Measurements from ENCODE around the gene PSAPL1.

Gene PSAPL1

DNA sequence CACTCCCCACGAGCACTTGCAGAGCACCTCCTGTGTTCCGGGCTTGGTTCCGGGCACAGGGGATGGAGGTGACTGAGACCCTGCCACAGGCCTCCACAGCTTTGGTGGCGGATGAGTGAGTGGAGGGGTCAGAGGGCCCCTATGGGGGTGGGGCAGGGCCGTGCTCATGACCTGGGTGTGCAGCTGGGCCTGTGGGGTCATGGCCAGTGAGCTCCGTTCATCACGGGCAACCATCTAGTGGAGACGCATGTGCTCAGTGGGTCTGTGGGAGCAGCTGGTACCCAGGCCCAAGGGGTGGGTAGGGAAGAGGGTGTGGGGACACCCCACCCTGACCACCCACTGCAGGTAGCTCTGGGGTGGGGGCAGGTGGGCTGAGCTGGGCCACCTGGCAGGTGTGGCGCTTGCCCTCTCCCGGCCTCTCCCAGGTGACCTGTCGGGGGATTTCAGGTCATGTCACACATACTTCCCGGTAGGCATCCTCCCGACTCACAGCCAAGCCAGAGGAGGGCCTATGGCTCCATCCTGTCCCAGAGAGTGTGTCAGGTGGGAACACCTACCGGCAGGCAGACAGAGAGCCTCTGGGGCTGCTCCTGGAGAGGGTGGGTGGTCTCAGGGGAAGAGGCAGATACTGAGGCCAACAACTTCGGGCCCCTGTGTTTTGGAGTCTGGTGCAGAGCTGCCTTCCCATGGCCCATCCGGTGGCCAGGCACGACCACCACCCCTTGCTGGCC is 3.6 kb downstream of the PSAPL1 start:
- Mint-ChIP-seq H3K27me3 (no peaks in the 10 kb centered on the region), H3K9me3 (no peaks in the 10 kb centered on the region), H3K27ac (no peak overlapping the region), H3K4me1 (no peaks in the 10 kb centered on the region), H3K4me3 (no peak overlapping the region), H3K36me3 (no peaks in the 10 kb centered on the region)
- peak; percentile 17 for DNase-seq
- CTCF ChIA-PET: interaction anchor here (1.4 kb wide), 1 partner anchor 289 kb away, joined by 3 read pairs; no protein-coding TSS in a partner anchor

DNA sequence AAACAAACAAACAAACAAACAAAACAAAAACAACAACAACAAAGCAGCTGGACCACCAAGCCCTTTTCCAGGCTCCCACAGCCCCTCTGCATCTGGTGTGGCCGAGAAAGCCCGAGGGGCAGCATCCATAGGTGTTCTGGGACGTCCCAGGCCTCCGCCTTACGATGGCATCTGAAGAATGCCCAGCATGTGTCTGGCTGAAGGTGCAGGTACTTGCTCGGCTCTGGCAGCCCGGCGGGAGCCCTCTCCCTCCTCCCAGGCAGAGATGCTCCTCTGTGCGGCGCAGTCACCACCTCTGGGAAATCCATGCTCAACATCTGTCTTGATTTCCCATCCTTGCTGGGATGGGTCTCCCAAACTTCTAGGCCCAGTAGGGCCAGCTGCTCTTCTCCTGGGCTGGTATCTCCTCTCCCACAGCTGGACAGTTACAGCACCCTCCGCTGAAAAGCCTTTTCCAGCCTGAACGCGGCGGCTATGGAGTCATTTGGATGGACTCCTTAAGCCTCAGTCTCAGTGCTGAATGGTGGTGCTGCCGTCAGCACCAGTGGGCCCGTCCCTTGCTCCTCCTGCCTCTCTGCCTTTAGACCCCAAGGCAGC is 4.3 kb downstream of the PSAPL1 start:
- no peaks in the 10 kb centered on the region for H3K4me1 Mint-ChIP-seq

DNA sequence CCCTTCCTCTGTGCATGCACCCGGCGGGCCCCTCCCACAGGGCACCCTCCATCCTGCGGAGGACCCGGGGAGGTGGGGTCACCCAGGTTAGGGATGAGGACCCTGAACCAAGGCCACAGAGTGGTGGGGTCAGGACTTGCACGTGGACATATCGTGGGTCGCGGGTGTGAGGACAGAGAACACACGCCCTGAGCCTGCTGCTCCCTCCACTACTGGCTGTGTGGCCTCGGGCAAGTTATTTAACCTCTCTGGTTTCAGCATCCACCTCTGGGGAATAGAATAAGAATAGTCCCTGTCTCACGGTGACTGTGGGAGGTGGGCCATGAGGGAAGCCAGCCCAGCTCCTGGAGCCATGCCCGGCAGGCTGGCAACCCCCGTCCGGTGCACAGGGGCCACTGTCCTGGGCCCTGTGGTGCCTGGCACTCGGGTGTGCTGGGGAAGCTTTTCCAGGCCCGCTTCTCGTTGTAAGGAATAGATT is 5.1 kb downstream of the PSAPL1 start:
- H3K27me3 Mint-ChIP-seq: no peaks in the 10 kb centered on the region
- no peaks in the 10 kb centered on the region for H3K36me3 Mint-ChIP-seq
- H3K4me3 Mint-ChIP-seq: no peak overlapping the region
- DNase-seq: peak; percentile 11
- no peaks in the 10 kb centered on the region for H3K9me3 Mint-ChIP-seq
- CTCF ChIA-PET: no interaction called here
- H3K4me1 Mint-ChIP-seq: no peaks in the 10 kb centered on the region
- H3K27ac Mint-ChIP-seq: no peak overlapping the region

More for the DNA sequence above, 4.3 kb downstream of the PSAPL1 start:
- CTCF ChIA-PET: interaction anchor here (1.4 kb wide), 1 partner anchor 290 kb away, joined by 3 read pairs; no protein-coding TSS in a partner anchor
- Mint-ChIP-seq H3K4me3 (no peak overlapping the region), H3K36me3 (no peaks in the 10 kb centered on the region), H3K27me3 (no peaks in the 10 kb centered on the region), H3K9me3 (no peaks in the 10 kb centered on the region), H3K27ac (no peak overlapping the region)
- DNase-seq: peak; percentile 9

DNA sequence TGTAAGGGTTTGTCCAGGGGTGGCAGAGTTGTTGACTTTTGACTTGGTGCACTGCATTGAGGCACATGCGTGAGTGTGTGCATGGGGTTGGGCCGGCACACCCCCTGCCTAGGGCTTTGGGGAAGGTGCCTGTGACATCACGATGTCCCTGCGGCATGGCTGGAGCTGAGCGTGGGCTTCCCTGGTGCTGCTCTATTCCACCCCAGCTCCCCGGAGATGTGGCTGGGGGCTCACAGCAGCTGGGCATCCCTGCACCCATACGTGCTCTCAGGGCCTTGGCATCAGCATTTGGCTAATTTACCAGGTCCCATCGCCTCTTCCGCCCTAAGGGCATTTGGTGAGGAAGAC is 5.7 kb downstream of the PSAPL1 start:
- no peak overlapping the region for H3K27ac Mint-ChIP-seq
- H3K4me3 Mint-ChIP-seq: no peak overlapping the region
- no peaks in the 10 kb centered on the region for H3K36me3 Mint-ChIP-seq
- no peaks in the 10 kb centered on the region for H3K4me1 Mint-ChIP-seq
- CTCF ChIA-PET: no interaction called here
- H3K27me3 Mint-ChIP-seq: no peaks in the 10 kb centered on the region
- DNase-seq: peak; percentile 18
- H3K9me3 Mint-ChIP-seq: no peaks in the 10 kb centered on the region

DNA sequence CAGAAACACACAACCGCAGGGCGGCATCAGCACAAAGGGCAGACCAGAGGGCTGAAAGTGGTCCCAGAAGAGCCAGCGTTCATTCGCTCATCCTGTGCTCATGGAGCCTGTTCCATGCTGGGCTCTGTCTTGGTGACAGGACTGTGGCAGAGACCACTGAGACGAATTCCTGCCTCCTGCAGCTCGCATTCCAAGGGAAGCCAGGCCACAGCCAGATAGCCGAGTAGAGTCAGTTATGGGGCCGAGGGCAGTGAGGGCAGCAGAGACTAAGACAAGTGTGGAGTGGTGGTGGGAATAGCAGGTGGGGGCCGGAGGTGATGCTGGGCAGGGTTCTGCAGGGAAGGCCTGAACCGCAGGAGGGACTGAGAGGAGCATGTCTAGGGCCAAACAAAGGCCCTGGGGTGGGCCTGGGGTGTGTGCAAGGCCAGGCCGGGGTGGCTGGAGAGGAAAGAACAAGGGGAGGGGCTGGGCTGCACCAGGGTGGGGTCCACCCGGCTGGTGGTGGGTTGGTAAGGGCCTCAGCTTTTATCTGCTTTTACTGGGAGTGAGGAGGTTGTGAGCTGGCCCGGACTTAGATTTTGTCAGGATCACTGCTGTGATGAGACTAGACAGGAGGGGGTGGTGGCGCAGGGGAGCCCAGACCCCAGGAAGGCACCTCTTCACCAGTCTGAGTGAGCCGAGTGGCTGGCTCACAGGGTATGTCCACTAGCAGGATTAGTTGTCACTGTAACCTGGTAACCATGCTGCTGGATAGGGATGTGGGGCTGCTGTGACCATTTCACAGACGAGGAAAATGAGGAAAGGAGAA is 6.3 kb downstream of the PSAPL1 start:
- H3K27me3 Mint-ChIP-seq: no peaks in the 10 kb centered on the region

DNA sequence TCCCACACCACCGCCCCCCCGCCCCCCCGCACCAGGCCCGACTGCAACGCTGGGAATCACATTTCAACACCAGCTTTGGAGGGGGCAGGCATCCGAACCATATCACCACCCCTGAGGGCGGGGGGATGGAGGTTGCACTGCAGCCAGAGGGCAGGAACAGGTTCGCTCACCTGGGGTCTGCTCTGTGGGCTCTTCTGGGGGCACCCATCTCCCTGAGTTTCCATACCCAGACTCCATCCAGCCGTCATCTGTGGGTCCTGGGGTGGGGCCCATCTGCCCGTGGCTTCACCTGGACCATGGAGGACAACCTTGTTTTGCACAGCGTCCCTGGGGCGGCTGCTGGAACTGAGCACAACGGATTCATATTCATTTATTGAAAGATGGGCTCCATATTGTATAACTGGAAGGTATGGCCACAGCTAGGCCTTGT is 6.9 kb downstream of the PSAPL1 start:
- H3K27me3 Mint-ChIP-seq: no peaks in the 10 kb centered on the region
- no peak overlapping the region for H3K27ac Mint-ChIP-seq
- CTCF ChIA-PET: no interaction called here
- H3K4me3 Mint-ChIP-seq: no peak overlapping the region
- H3K36me3 Mint-ChIP-seq: no peaks in the 10 kb centered on the region
- DNase-seq: no peak
- H3K9me3 Mint-ChIP-seq: no peaks in the 10 kb centered on the region
- H3K4me1 Mint-ChIP-seq: no peaks in the 10 kb centered on the region

More for the DNA sequence above, 6.3 kb downstream of the PSAPL1 start:
- peak; percentile 15 for DNase-seq
- no peaks in the 10 kb centered on the region for H3K9me3 Mint-ChIP-seq
- H3K4me3 Mint-ChIP-seq: no peak overlapping the region
- H3K27ac Mint-ChIP-seq: no peak overlapping the region
- CTCF ChIA-PET: no interaction called here
- H3K4me1 Mint-ChIP-seq: no peaks in the 10 kb centered on the region
- H3K36me3 Mint-ChIP-seq: no peaks in the 10 kb centered on the region

DNA sequence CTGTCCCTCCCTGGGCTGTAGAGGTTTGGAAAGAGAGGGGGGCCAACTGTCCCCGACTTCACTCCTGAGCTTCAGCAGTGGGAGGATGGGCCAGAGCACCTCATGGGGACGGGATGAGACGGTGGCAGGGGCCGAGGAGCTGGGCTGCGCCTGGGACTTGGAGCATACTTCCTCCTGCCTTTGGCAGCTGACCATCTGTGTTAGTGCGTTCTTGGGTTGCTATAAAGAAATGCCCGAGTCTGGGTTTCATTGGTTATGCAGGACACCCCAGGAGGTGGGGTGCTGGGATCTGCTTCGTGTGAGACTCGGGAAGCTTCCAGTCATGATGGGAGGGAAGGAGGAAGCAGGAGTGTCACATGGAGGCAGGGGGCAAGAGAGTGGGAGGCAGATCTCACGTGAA is 7.4 kb downstream of the PSAPL1 start:
- Mint-ChIP-seq H3K36me3 (no peaks in the 10 kb centered on the region), H3K4me1 (no peaks in the 10 kb centered on the region), H3K4me3 (no peak overlapping the region), H3K27me3 (no peaks in the 10 kb centered on the region), H3K9me3 (no peaks in the 10 kb centered on the region), H3K27ac (no peak overlapping the region)
- peak; percentile 7 for DNase-seq
- CTCF ChIA-PET: no interaction called here

DNA sequence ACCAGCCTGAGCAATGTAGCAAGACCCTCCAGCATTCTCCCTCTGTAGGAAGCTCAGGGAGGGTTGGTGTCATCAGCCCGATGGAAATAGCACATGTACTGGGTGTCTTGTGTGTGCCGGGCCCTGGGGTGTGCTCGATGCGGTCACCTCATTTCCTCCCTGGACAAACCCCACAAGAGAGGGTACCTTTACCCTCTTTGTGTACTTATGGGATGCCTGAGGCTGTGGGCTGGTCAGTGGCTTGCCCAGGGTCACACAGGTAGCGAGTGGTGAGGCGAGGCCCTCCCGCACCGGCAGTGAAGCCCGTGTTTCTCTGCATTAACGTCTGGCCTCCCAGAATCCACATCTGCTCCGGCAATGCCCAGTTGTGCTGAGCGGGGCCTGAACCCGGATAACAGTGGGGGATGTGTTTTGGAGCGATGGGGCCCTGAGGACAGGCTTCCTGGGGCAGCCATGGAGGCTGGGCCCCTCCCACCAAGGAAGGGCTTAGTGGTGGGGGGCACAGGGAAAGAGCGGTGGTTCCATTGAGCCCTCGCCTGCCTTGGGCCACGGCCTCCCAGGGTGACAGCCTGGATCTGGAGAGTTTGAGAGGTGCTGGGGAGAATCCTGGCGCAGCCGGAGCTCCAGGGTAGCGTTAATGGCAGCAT is 8.1 kb downstream of the PSAPL1 start:
- Mint-ChIP-seq H3K9me3 (no peaks in the 10 kb centered on the region), H3K36me3 (no peaks in the 10 kb centered on the region), H3K27me3 (no peaks in the 10 kb centered on the region), H3K4me3 (no peak overlapping the region), H3K27ac (no peak overlapping the region), H3K4me1 (no peaks in the 10 kb centered on the region)
- peak; percentile 16 for DNase-seq
- CTCF ChIA-PET: no interaction called here

DNA sequence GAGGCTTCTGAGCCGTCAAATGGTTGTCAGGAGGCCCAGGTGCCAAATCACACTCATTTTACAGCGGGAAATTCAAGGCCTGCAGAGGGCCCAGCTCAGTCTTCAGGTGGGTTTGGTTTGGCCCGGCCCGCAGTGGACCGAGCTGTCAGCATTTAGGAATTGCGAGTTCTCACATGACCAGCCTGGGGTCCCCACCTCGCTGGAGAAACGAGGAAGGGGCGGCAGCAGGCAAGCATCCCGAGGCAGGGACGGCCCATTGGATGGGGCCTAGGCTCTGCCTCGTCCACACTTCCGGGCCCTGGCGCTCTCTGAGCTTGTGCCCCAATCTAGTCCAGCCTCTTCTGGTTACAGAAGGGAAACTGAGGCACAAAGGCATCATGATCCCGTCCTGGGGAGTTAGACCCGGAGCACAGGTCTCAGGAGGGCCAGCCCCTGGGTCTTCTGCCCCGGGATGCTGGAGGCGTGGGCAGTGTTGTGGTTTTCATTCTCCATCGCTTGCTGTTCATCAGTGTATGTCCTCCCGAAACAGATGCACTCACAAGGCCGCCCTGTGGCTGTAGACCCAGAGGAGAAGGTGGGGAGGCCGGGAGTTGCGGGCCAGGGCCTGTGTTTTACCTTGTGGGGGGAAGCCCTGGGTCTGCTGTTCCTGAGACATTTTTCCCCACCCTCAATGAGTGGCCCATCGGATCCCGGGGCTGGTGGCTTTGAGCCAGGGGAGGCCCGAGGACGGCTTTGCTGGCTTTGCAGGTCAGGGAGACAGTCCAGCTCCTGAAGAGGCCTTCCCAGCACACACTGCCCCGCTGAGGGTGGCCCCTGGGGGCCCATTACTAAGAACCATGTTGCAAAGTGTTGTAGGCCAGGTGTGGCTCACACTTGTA is 8.9 kb downstream of the PSAPL1 start:
- H3K27me3 Mint-ChIP-seq: no peaks in the 10 kb centered on the region
- H3K27ac Mint-ChIP-seq: no peak overlapping the region
- CTCF ChIA-PET: no interaction called here
- no peaks in the 10 kb centered on the region for H3K36me3 Mint-ChIP-seq
- peak; percentile 13 for DNase-seq
- H3K4me3 Mint-ChIP-seq: no peak overlapping the region
- no peaks in the 10 kb centered on the region for H3K9me3 Mint-ChIP-seq
- H3K4me1 Mint-ChIP-seq: no peaks in the 10 kb centered on the region

DNA sequence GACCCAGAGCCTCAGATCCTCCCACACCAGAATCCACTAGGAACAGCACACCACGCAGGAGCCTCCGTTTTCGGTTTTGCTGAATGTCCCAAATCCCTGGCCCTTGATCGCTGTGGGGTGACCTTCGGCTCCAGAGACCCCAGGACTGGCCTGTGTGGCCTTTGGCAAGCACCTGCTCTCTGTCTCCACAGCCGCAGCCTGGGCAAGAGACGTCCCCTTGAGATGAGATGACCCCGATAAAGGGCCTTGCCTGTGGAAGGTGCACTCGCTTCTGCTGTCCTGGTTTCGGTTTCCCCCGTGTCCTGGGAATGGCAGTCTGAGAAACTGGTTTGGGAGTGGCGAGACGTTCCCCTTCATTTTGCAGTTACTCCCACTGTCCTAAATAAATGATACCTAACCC is 9.6 kb downstream of the PSAPL1 start:
- DNase-seq: peak; percentile 14
- no peak overlapping the region for H3K27ac Mint-ChIP-seq
- H3K27me3 Mint-ChIP-seq: no peaks in the 10 kb centered on the region
- H3K36me3 Mint-ChIP-seq: no peaks in the 10 kb centered on the region
- CTCF ChIA-PET: no interaction called here
- no peaks in the 10 kb centered on the region for H3K4me1 Mint-ChIP-seq
- H3K4me3 Mint-ChIP-seq: no peak overlapping the region
- no peaks in the 10 kb centered on the region for H3K9me3 Mint-ChIP-seq

DNA sequence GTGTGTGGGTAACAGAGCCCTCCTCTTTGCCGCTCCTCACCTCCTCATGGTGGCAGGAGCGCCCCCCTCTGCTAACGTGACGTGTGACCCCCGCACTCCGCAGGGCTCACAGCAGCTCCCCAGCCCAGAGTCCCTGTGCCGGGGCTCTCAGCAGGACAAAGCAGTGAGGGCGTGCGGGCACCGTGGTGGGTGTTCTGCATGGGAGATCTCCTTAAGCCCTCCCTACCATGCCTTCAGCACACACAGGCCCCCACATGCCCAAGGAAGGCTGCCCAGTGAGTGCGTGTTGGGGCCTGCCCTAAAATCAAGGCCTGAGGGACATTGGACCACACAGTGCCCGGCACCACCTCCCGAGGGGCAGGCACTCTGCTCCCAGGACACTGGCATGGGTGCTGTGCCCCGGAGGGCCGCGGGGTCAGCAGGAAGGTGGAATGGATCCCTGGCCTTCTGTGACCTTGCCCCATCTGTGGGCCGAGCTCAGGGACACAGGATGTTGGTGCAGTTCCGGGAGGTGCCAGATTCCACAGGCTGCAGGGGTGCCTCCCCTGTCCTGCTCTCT is 10.1 kb downstream of the PSAPL1 start:
- CTCF ChIA-PET: no interaction called here
- Mint-ChIP-seq H3K4me1 (no peaks in the 10 kb centered on the region), H3K27ac (no peak overlapping the region), H3K9me3 (no peaks in the 10 kb centered on the region), H3K4me3 (no peak overlapping the region), H3K36me3 (no peaks in the 10 kb centered on the region), H3K27me3 (no peaks in the 10 kb centered on the region)
- peak; percentile 16 for DNase-seq

DNA sequence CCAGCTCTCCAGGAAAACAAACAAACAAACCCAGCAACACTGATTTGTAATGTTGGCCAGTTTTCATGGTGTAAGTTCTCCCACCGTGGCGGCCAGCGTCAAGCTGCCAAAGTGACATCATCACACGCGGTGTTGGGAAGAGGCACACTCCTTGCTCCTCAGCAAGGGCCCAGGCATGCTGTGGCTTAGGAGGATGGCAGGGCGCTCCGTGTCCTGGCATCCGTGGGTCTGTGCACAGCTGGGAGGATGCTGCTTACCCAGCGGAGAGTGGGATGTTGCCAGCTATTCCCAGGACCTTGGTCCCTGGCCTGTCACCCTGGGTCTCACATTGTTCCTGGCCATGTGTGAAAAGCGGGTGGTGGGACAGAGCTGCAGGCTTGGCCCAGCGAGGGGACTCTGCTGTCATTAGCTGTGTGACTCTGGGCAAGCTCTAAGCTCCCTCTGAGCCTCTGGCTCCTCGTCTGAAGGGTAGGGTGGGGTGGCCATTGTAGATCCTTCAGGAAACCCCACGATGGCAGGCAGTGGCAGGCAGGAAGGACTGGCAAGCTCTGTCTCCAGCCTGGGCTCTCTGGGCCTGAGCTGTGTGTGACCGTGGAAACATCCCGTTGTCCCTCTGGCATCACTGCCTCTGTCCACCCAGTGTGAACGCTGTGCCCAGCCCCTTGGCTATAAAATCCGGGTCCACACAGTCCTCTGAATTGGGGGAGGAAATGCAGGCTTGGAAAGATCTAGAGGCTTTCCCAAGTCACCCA is 10.8 kb downstream of the PSAPL1 start:
- no peak for DNase-seq
- CTCF ChIA-PET: no interaction called here

DNA sequence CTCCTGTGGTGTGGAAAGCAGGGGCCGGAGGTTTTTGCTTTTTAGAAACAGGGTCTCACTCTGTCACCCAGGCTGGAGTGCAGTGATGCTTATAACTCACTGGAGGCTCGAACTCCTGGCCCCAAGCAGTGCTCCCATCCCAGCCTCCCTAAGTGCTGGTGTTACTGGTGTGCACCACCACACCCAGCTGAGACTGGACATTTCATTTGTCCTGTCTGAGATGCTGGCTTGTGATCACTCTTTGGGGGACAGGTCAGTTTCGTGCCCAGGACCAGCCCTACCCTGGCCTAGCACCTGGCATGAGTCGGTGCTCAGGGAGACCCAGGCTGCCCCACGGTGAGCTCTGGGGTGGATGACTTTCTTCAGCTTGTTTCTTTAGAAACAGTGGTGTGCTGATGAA is 11.3 kb downstream of the PSAPL1 start:
- no peak overlapping the region for H3K4me3 Mint-ChIP-seq
- CTCF ChIA-PET: no interaction called here
- no peaks in the 10 kb centered on the region for H3K36me3 Mint-ChIP-seq
- H3K4me1 Mint-ChIP-seq: no peaks in the 10 kb centered on the region
- H3K27ac Mint-ChIP-seq: no peak overlapping the region
- no peaks in the 10 kb centered on the region for H3K27me3 Mint-ChIP-seq
- DNase-seq: peak; percentile 4
- H3K9me3 Mint-ChIP-seq: peaks cover 2% of the 10 kb centered on the region

More for the DNA sequence above, 10.8 kb downstream of the PSAPL1 start:
- H3K9me3 Mint-ChIP-seq: no peaks in the 10 kb centered on the region
- H3K27me3 Mint-ChIP-seq: no peaks in the 10 kb centered on the region
- H3K27ac Mint-ChIP-seq: no peak overlapping the region
- H3K4me3 Mint-ChIP-seq: no peak overlapping the region
- no peaks in the 10 kb centered on the region for H3K4me1 Mint-ChIP-seq
- H3K36me3 Mint-ChIP-seq: no peaks in the 10 kb centered on the region

Data from activated naive CD4-positive, alpha-beta T cell treated with anti-CD3 and anti-CD28 coated beads, Interleukin-2, amount 10 ng/mL, durations not matched to agents 7 days and 5 days (primary cell).